Glutamatergic neuron (in vitro differentiated cells): ENCODE data around the gene HOGA1. TPM values are rescaled to one million over a fixed set of nuclear protein-coding genes. Genes with fewer than 3 reads are reported as not detected.

Experiments
- DNase-seq: peaks from one replicate; pipeline ENCODE4 v3.0.0; 2022
- H3K27ac Mint-ChIP-seq: one replicate; pipeline ENCODE4 v1.8.0; 2020; ENCODE audit warnings: mild to moderate bottlenecking, mixed read lengths, inconsistent platforms; ENCODE audit not compliant: unreplicated experiment
- H3K27me3 Mint-ChIP-seq: one replicate; pipeline ENCODE4 v1.8.0; 2020; ENCODE audit warnings: mild to moderate bottlenecking, moderate library complexity, mixed read lengths, inconsistent platforms; ENCODE audit not compliant: unreplicated experiment
- H3K36me3 Mint-ChIP-seq: one replicate; pipeline ENCODE4 v1.8.0; 2020; ENCODE audit warnings: mild to moderate bottlenecking, mixed read lengths, inconsistent platforms; ENCODE audit not compliant: unreplicated experiment
- H3K4me1 Mint-ChIP-seq: one replicate; pipeline ENCODE4 v1.8.0; 2020; ENCODE audit warnings: mild to moderate bottlenecking, low read depth, mixed read lengths, inconsistent platforms; ENCODE audit not compliant: unreplicated experiment
- H3K4me3 Mint-ChIP-seq: one replicate; pipeline ENCODE4 v1.8.0; 2020; ENCODE audit warnings: mild to moderate bottlenecking, mixed read lengths, inconsistent platforms; ENCODE audit not compliant: unreplicated experiment
- H3K9me3 Mint-ChIP-seq: one replicate; pipeline ENCODE4 v1.8.0; 2020; ENCODE audit warnings: mild to moderate bottlenecking, moderate library complexity, mixed read lengths, inconsistent platforms; ENCODE audit not compliant: unreplicated experiment
- CTCF ChIP-seq: fragments of 200-600 bp; sonication (generic); IDR thresholded peaks from one replicate; pipeline ENCODE4 v1.5.0; 2021; ENCODE audit not compliant: partially characterized antibody, unreplicated experiment
- total RNA-seq: library from RNA; stranded (reverse); fragmentation: NEBNext Ultra II Directional; extraction: Animal tissue kit (Norgen Biotek cat#: 25700); gene quantifications from one replicate; pipeline ENCODE4 v1.2.1, GENCODE V29; 2021; ENCODE audit not compliant: unreplicated experiment

Gene HOGA1
- total RNA-seq, 1 donor from 2014 or later: not detected

- Mint-ChIP-seq H3K4me3 (no peak overlapping the region), H3K9me3 (peaks cover 12% of the 10 kb centered on the region), H3K27me3 (peaks cover 9% of the 10 kb centered on the region), H3K27ac (no peak overlapping the region), H3K36me3 (no peaks in the 10 kb centered on the region), H3K4me1 (peaks cover 13% of the 10 kb centered on the region)
- DNase-seq: no peak
- TF ChIP-seq CTCF: no peak
Observed at GRCh38 chr10:97538839-97539238, 45.4 kb upstream of the HOGA1 start.

- no peak for TF ChIP-seq CTCF
- H3K9me3 Mint-ChIP-seq: peaks cover 10% of the 10 kb centered on the region
- no peak overlapping the region for H3K4me3 Mint-ChIP-seq
- no peaks in the 10 kb centered on the region for H3K36me3 Mint-ChIP-seq
- H3K27ac Mint-ChIP-seq: no peak overlapping the region
- H3K27me3 Mint-ChIP-seq: peaks cover 9% of the 10 kb centered on the region
- DNase-seq: no peak
- peaks cover 13% of the 10 kb centered on the region for H3K4me1 Mint-ChIP-seq
Observed at GRCh38 chr10:97539523-97540200, 44.5 kb upstream of the HOGA1 start.

- no peak for TF ChIP-seq CTCF
- Mint-ChIP-seq H3K27me3 (peaks cover 9% of the 10 kb centered on the region), H3K4me3 (peak overlapping the region; percentile 23), H3K27ac (peak overlapping the region; percentile 20), H3K4me1 (peaks cover 15% of the 10 kb centered on the region), H3K36me3 (no peaks in the 10 kb centered on the region), H3K9me3 (peaks cover 10% of the 10 kb centered on the region)
- no peak for DNase-seq
Observed at GRCh38 chr10:97540669-97541500, 43.3 kb upstream of the HOGA1 start.

- Mint-ChIP-seq H3K4me1 (peaks cover 23% of the 10 kb centered on the region), H3K4me3 (peak overlapping the region; percentile 82), H3K9me3 (peaks cover 10% of the 10 kb centered on the region), H3K27me3 (peaks cover 9% of the 10 kb centered on the region), H3K27ac (peak overlapping the region; percentile 97), H3K36me3 (no peaks in the 10 kb centered on the region)
- TF ChIP-seq CTCF: no peak
- DNase-seq: no peak
Observed at GRCh38 chr10:97542169-97543024, 41.8 kb upstream of the HOGA1 start.
